ENCODE data around the gene TMEM221. TPM values are rescaled to one million over a fixed set of nuclear protein-coding genes. Genes with fewer than 3 reads are reported as not detected.
A peak's percentile ranks its signal among the peaks of the same experiment; 100 is the strongest.

TMEM221 gene
- total RNA-seq, 2 experiments from 2014 or later = not detected

DNA sequence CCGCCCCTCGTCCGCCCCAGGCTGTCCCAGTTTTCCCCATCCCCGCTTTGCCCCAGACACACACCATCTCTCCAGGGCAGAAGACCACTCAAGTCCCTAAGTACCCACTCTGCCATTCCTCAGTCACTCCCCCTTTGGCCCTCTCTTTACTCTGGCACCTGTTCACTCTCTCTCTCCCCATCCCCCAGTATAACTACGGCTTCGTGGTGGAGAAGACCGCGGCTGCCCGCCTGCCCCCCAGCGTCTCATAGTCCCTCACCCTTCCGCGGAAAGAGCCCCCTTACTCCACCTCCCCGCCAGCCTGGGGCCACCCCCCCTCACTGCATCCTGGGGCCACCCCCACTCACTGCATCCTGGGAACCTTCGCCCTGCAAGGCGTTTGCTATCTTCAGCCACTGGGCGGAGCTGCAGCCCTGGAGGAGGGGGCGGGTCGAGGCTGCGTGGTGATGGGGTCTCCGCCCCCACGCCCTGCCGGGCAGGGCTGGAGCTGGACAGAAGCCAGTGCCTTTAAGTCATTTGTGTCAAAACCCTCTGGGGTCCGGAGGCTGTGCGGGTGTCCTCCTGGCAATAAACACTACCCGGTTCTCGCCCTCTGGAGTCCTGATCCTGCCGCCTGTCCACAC, 23.6 kb downstream of the TMEM221 start:
- POLR2A ChIA-PET = no interaction called here
- peaks cover 8% of the 10 kb centered on the region for H3K4me1 Mint-ChIP-seq (ENCODE audit: low read depth)
- peaks cover 10% of the 10 kb centered on the region for H3K36me3 Mint-ChIP-seq (ENCODE audit: low read depth)
- no peaks in the 10 kb centered on the region for H3K27me3 Mint-ChIP-seq
- TF ChIP-seq, protein P1, sequence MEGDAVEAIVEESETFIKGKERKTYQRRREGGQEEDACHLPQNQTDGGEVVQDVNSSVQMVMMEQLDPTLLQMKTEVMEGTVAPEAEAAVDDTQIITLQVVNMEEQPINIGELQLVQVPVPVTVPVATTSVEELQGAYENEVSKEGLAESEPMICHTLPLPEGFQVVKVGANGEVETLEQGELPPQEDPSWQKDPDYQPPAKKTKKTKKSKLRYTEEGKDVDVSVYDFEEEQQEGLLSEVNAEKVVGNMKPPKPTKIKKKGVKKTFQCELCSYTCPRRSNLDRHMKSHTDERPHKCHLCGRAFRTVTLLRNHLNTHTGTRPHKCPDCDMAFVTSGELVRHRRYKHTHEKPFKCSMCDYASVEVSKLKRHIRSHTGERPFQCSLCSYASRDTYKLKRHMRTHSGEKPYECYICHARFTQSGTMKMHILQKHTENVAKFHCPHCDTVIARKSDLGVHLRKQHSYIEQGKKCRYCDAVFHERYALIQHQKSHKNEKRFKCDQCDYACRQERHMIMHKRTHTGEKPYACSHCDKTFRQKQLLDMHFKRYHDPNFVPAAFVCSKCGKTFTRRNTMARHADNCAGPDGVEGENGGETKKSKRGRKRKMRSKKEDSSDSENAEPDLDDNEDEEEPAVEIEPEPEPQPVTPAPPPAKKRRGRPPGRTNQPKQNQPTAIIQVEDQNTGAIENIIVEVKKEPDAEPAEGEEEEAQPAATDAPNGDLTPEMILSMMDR (IDR thresholded peaks at IDR 0.05) = peak; percentile 44
- peak; percentile 75 for ATAC-seq
- no peaks in the 10 kb centered on the region for H3K9me3 Mint-ChIP-seq
- intact Hi-C loops (cut with micrococcal nuclease) = no loop called here
- H3K27ac Mint-ChIP-seq = no peak overlapping the region
- no peak overlapping the region for H3K4me3 Mint-ChIP-seq
- CTCF ChIA-PET = interaction anchor here (1.2 to 1.6 kb wide), 2 partner anchors 16 kb away, joined by 3 to 4 read pairs; no protein-coding TSS in a partner anchor
- peak; percentile 61 for DNase-seq

GRCh38 chr19:17423429-17424208, 24.8 kb downstream of the TMEM221 start:
- no peaks in the 10 kb centered on the region for H3K9me3 Mint-ChIP-seq
- TF ChIP-seq, protein P1 (IDR thresholded peaks at IDR 0.05) = no peak
- no peak for ATAC-seq
- no peaks in the 10 kb centered on the region for H3K27me3 Mint-ChIP-seq
- ChIA-PET CTCF (interaction anchor here (1.2 kb wide), 1 partner anchor 17 kb away, joined by 3 read pairs; no protein-coding TSS in a partner anchor), POLR2A (interaction anchor here (1.9 kb wide), 1 partner anchor 18 kb away, joined by 6 read pairs; the partner anchor contains the start of gene BST2)
- no peak overlapping the region for H3K27ac Mint-ChIP-seq
- peaks cover 13% of the 10 kb centered on the region for H3K4me1 Mint-ChIP-seq (ENCODE audit: low read depth)
- no peak overlapping the region for H3K4me3 Mint-ChIP-seq
- intact Hi-C loops (cut with micrococcal nuclease) = no loop called here
- DNase-seq = no peak
- H3K36me3 Mint-ChIP-seq (ENCODE audit: low read depth) = peaks cover 10% of the 10 kb centered on the region

- H3K36me3 Mint-ChIP-seq (ENCODE audit: low read depth) = peaks cover 10% of the 10 kb centered on the region
- intact Hi-C loops (cut with micrococcal nuclease) = no loop called here
- no peaks in the 10 kb centered on the region for H3K9me3 Mint-ChIP-seq
- DNase-seq (no peak), ATAC-seq (no peak)
- TF ChIP-seq, protein P1 (IDR thresholded peaks at IDR 0.05) = no peak
- ChIA-PET POLR2A (interaction anchor here (1.9 kb wide), 1 partner anchor 16 kb away, joined by 6 read pairs; the partner anchor contains the start of gene BST2), CTCF (interaction anchor here (1.3 to 3.3 kb wide), 2 partner anchors 9 to 33 kb away, joined by 3 to 7 read pairs; no protein-coding TSS in a partner anchor)
- peaks cover 13% of the 10 kb centered on the region for H3K4me1 Mint-ChIP-seq (ENCODE audit: low read depth)
- no peaks in the 10 kb centered on the region for H3K27me3 Mint-ChIP-seq
- H3K27ac Mint-ChIP-seq = no peak overlapping the region
- no peak overlapping the region for H3K4me3 Mint-ChIP-seq
These were observed 26.5 kb downstream of the TMEM221 start for GRCh38 chr19:17421942-17422341.

DNA sequence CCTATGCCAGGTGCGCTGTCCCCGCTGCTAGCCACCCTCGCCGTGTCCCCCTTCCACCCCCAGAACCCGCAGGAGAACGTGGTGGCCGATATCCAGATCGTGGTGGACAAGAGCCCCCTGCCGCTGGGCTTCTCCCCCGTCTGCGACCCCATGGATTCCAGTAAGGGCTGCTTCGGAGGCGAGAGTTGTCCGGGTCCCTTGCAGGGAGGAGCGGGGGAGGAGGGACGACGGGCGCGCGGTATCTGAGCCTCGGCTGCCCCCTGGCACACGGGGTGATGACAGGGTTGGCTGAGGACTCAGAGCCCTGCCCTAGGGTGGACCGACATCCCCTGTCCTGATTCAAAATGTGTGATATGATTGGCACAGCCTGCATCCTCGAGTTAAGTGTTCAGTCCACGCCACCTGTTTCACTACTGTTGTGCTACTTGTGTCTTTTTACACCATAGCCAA, 28.0 kb downstream of the TMEM221 start:
- ChIA-PET POLR2A (interaction anchor here (1.0 to 3.1 kb wide), 3 partner anchors 11 to 439 kb away, joined by 3 to 22 read pairs (median 3); partner anchors contain the start of genes BST2 and RPL18A), CTCF (interaction anchor here (1.2 to 3.3 kb wide), 4 partner anchors 21 to 34 kb away, joined by 4 to 10 read pairs (median 6); no protein-coding TSS in a partner anchor)

More for the DNA sequence above, 28.0 kb downstream of the TMEM221 start:
- TF ChIP-seq, protein P1 (IDR thresholded peaks at IDR 0.05) = peak; percentile 27
- H3K27ac Mint-ChIP-seq = peak overlapping the region; percentile 77
- H3K4me1 Mint-ChIP-seq (ENCODE audit: low read depth) = peaks cover 13% of the 10 kb centered on the region
- no peaks in the 10 kb centered on the region for H3K9me3 Mint-ChIP-seq
- H3K36me3 Mint-ChIP-seq (ENCODE audit: low read depth) = peaks cover 10% of the 10 kb centered on the region
- H3K27me3 Mint-ChIP-seq = no peaks in the 10 kb centered on the region
- peak; percentile 53 for DNase-seq
- peak; percentile 26 for ATAC-seq
- peak overlapping the region; percentile 91 for H3K4me3 Mint-ChIP-seq
- intact Hi-C loops (cut with micrococcal nuclease) = no loop called here
